Mucosa of stomach (tissue), 1 donor: ENCODE data around the gene ADAMTS1.

ENCODE experiments used
- H3K27me3 ChIP-seq: one replicate; pipeline ENCODE4 v1.7.0; 2013; ENCODE audit warnings: mild to moderate bottlenecking, low read length; ENCODE audit not compliant: control insufficient read depth, insufficient read depth
- H3K36me3 ChIP-seq: one replicate; pipeline ENCODE4 v1.7.0; 2013; ENCODE audit warnings: low read length; ENCODE audit not compliant: control insufficient read depth, insufficient read depth
- H3K4me1 ChIP-seq: one replicate; pipeline ENCODE4 v1.7.0; 2013; ENCODE audit warnings: mild to moderate bottlenecking, low read length; ENCODE audit not compliant: control insufficient read depth, insufficient read depth
- H3K4me3 ChIP-seq: one replicate; pipeline ENCODE4 v1.7.0; 2013; ENCODE audit warnings: low read length
- H3K9ac ChIP-seq: one replicate; pipeline ENCODE4 v1.7.0; 2013; ENCODE audit warnings: mild to moderate bottlenecking, low read length, moderate library complexity
- H3K9me3 ChIP-seq: one replicate; pipeline ENCODE4 v1.7.0; 2013; ENCODE audit warnings: mild to moderate bottlenecking, low read length, moderate library complexity; ENCODE audit not compliant: control insufficient read depth
- donor health status: Pancreatic carcinoma.

Gene ADAMTS1

DNA sequence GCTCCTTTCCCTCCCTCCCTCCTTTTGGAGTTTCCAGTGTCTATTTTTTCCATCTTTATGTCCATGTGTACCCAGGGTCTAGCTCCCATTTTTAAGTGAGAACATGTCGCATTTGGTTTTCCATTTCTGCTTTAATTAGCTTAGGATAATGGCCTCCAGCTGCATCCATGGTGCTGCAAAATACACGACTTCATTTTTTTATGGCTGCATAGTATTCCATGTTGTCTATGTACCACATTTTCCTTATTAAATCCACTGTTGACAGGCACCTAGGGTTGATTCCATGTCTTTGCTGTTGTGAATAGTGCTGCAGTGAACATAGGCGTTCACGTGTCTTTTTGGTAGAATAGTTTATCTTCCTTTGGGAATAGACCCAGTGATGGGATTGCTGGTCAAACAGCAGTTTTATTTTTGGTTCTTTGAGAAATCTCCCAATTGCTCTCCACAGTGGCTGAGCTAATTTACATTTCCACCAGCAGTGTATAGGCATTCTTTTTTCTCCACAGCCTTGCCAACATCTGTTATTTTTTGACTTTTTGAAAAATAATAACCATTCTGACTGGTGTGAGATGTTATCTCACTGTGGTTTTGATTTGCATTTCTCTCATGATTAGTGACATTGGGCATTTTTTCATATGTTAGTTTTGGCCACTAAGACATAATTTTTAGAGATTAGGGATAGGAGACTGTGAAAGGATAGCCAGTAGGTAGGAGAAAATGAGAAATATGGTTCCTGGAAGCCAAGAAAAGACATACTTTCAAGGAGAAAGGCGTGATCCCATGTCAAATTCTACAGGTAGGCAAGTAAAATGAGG lies 50.4 kb downstream of the ADAMTS1 start:
- Histone ChIP-seq H3K4me3 (no peak overlapping the region), H3K9ac (no peak overlapping the region), H3K4me1 (no peaks in the 10 kb centered on the region), H3K9me3 (no peaks in the 10 kb centered on the region), H3K36me3 (no peaks in the 10 kb centered on the region), H3K27me3 (no peaks in the 10 kb centered on the region)

DNA sequence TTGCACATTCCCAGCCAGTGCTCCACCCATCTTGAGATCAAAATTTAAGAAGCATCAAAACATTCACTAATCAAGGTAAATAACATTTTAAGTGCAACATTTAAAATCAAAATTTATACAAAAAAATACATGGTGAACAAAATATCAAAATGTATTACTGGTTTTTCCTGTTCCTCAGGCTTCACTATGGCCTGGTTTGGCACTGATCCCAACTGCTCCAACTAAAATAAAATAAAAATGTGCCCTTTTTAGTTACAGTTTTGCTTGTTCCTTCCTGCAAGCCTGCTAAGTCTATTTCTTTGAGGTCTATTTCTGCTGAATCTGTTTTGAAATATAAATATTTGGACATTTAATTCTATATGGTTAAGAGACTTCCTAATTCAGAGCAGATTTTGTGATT lies 54.9 kb downstream of the ADAMTS1 start:
- no peaks in the 10 kb centered on the region for H3K9me3 ChIP-seq

DNA sequence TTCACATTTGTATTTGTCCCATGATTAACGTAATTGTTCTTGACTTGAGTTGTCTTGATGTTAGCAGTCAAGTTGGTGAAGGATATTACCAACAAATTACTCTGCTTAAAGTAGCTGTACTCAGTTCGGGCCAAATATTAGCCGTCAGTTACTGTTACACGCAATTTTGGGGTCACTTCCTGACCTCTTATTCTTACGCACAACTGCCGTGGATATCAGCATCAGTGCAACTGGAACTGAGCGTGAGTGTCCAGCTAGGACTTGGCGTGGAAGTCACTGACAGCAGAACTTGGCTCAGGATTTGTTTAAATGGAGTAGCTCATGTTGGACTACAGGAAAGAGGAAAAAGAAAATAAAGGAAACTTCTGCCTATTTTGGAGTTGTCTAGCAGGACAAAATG lies 56.4 kb downstream of the ADAMTS1 start:
- H3K4me1 ChIP-seq = no peaks in the 10 kb centered on the region
- no peak overlapping the region for H3K4me3 ChIP-seq
- H3K9ac ChIP-seq = no peak overlapping the region
- no peaks in the 10 kb centered on the region for H3K27me3 ChIP-seq
- H3K9me3 ChIP-seq = no peaks in the 10 kb centered on the region
- H3K36me3 ChIP-seq = no peaks in the 10 kb centered on the region

More for the DNA sequence above, 54.9 kb downstream of the ADAMTS1 start:
- no peaks in the 10 kb centered on the region for H3K36me3 ChIP-seq
- no peak overlapping the region for H3K9ac ChIP-seq
- no peak overlapping the region for H3K4me3 ChIP-seq
- no peaks in the 10 kb centered on the region for H3K27me3 ChIP-seq
- H3K4me1 ChIP-seq = no peaks in the 10 kb centered on the region
